ENCODE measurements around the gene CDKAL1.

DNA sequence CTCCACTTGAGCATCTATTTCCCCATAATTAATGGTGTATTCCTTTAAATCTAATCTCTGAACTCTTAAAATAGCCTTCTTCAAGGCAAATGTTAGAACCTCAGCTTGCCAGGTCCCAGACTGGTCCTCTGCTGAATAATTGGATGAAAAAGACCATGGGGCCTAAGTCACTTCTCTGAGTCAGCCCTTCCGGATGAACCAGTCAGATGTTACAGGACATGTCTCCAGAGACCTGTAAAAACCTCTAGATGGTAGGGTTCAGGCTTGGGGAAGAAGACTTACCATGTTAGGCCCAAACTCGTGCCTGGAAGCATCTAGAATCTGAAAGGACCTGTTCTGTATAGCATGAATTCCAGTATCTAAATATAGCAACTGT, 97.3 kb downstream of the CDKAL1 start:
- TF ChIP-seq, protein P1, sequence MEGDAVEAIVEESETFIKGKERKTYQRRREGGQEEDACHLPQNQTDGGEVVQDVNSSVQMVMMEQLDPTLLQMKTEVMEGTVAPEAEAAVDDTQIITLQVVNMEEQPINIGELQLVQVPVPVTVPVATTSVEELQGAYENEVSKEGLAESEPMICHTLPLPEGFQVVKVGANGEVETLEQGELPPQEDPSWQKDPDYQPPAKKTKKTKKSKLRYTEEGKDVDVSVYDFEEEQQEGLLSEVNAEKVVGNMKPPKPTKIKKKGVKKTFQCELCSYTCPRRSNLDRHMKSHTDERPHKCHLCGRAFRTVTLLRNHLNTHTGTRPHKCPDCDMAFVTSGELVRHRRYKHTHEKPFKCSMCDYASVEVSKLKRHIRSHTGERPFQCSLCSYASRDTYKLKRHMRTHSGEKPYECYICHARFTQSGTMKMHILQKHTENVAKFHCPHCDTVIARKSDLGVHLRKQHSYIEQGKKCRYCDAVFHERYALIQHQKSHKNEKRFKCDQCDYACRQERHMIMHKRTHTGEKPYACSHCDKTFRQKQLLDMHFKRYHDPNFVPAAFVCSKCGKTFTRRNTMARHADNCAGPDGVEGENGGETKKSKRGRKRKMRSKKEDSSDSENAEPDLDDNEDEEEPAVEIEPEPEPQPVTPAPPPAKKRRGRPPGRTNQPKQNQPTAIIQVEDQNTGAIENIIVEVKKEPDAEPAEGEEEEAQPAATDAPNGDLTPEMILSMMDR (IDR thresholded peaks at IDR 0.05) = no peak
- no peak for TF ChIP-seq POLR2A (IDR thresholded peaks at IDR 0.05)
